Measurements from ENCODE around the gene TRPM2. TPM values are rescaled to one million over a fixed set of nuclear protein-coding genes. Genes with fewer than 3 reads are reported as not detected.
A peak's percentile ranks its signal among the peaks of the same experiment; 100 is the strongest.

TRPM2 gene
- 1 to 10 TPM; 1.2 to 8.6 (median 3.6) TPM for total RNA-seq
- 3.0 TPM for total RNA-seq (2013)
- 0.10 to 35.8 (median 2.5) reads per million in 29 experiments for total RNA-seq

GRCh38 chr21:44353191-44353970, at the start of gene TRPM2:
Gene TRPM2, plus strand, starts transcription at chr21:44353621. Its CDS starts 80 bp downstream, at chr21:44353701.
- CTCF ChIA-PET, result no interaction called here
- peak within 1 kb of the TSS; percentile 34 for H3K27ac ChIP-seq (ENCODE audit: low read length)
- no peaks in the 10 kb centered on the region for H3K36me3 ChIP-seq (ENCODE audit: control insufficient read depth in 2 of 2, extremely low read depth in 1 of 2, insufficient read depth in 1 of 2, low read length in 1 of 2)
- H3K27ac Mint-ChIP-seq, result peak within 1 kb of the TSS; percentile 79 to 81
- no peaks in the 10 kb centered on the region for H3K9me3 ChIP-seq
- WGBS (ENCODE audit: insufficient coverage), result 48% methylated on average over 18 of the region's 21 CpGs
- peak in 22 of 35 experiments; percentile 12 to 55 (median 24) for DNase-seq
- H3K27me3 Mint-ChIP-seq, result peaks cover 0 to 19% of the 10 kb centered on the region in 2 donors
- peaks cover 0 to 38% of the 10 kb centered on the region in 2 experiments for H3K27me3 ChIP-seq (replicated peaks in 1 of 2; ENCODE audit: control insufficient read depth in 2 of 2, extremely low read depth in 1 of 2, insufficient read depth in 2 of 2, low read length in 1 of 2)
- peaks cover 37 to 51% of the 10 kb centered on the region in 2 experiments for H3K4me1 ChIP-seq (ENCODE audit: control insufficient read depth in 1 of 2, extremely low read depth in 1 of 2, insufficient read depth in 2 of 2, low read length in 2 of 2)
- H3K36me3 Mint-ChIP-seq, result no peaks in the 10 kb centered on the region
- ATAC-seq (replicated peaks in 1 of 4), result peak; percentile 85 to 90 (median 89)
- H3K4me3 Mint-ChIP-seq, result peak within 1 kb of the TSS; percentile 72 to 84 (median 79)
- H3K9me3 Mint-ChIP-seq, result no peaks in the 10 kb centered on the region
- H3K4me1 Mint-ChIP-seq, result peaks cover 46 to 51% (median 50%) of the 10 kb centered on the region in 3 donors
- POLR2A ChIA-PET, result no interaction called here
- H3K4me3 ChIP-seq (ENCODE audit: control insufficient read depth in 1 of 2, extremely low read depth in 1 of 2, low read length in 1 of 2), result peak within 1 kb of the TSS; percentile 29 to 49

- Histone ChIP-seq H3K36me3 (ENCODE audit: control insufficient read depth in 2 of 2, extremely low read depth in 1 of 2, insufficient read depth in 1 of 2, low read length in 1 of 2) (peaks cover 6 to 22% of the 10 kb centered on the region in 2 donors), H3K4me3 (ENCODE audit: control insufficient read depth in 1 of 2, extremely low read depth in 1 of 2, low read length in 1 of 2) (no peak overlapping the region), H3K9me3 (no peaks in the 10 kb centered on the region), H3K27me3 (replicated peaks in 1 of 2; ENCODE audit: control insufficient read depth in 2 of 2, extremely low read depth in 1 of 2, insufficient read depth in 2 of 2, low read length in 1 of 2) (no peaks in the 10 kb centered on the region), H3K4me1 (ENCODE audit: control insufficient read depth in 1 of 2, extremely low read depth in 1 of 2, insufficient read depth in 2 of 2, low read length in 2 of 2) (peaks cover 13 to 52% of the 10 kb centered on the region in 2 experiments), H3K27ac (ENCODE audit: low read length) (no peak overlapping the region)
- Mint-ChIP-seq H3K27me3 (no peaks in the 10 kb centered on the region), H3K36me3 (peaks cover 3% of the 10 kb centered on the region), H3K4me3 (peak overlapping the region in 2 of 3 donors; percentile 41 to 83), H3K4me1 (peaks cover 38 to 57% (median 47%) of the 10 kb centered on the region in 3 donors), H3K27ac (peak overlapping the region in 1 of 2 donors; percentile 90), H3K9me3 (no peaks in the 10 kb centered on the region)
- 95% methylated on average over 14 of the region's 16 CpGs for WGBS (ENCODE audit: insufficient coverage)
- POLR2A ChIA-PET, result no interaction called here
- no peak for DNase-seq
- no peak for ATAC-seq (replicated peaks in 1 of 4)
- CTCF ChIA-PET, result no interaction called here
Measured at GRCh38 chr21:44304011-44304616, 49.3 kb upstream of the TRPM2 start.

GRCh38 chr21:44304877-44305293, 48.5 kb upstream of the TRPM2 start:
- Histone ChIP-seq H3K4me3 (ENCODE audit: control insufficient read depth in 1 of 2, extremely low read depth in 1 of 2, low read length in 1 of 2) (no peak overlapping the region), H3K9me3 (no peaks in the 10 kb centered on the region), H3K27me3 (replicated peaks in 1 of 2; ENCODE audit: control insufficient read depth in 2 of 2, extremely low read depth in 1 of 2, insufficient read depth in 2 of 2, low read length in 1 of 2) (no peaks in the 10 kb centered on the region), H3K4me1 (ENCODE audit: control insufficient read depth in 1 of 2, extremely low read depth in 1 of 2, insufficient read depth in 2 of 2, low read length in 2 of 2) (peaks cover 13 to 47% of the 10 kb centered on the region in 2 experiments), H3K27ac (ENCODE audit: low read length) (no peak overlapping the region), H3K36me3 (ENCODE audit: control insufficient read depth in 2 of 2, extremely low read depth in 1 of 2, insufficient read depth in 1 of 2, low read length in 1 of 2) (peaks cover 8 to 22% of the 10 kb centered on the region in 2 donors)
- H3K27me3 Mint-ChIP-seq, result no peaks in the 10 kb centered on the region
- peaks cover 38 to 53% (median 44%) of the 10 kb centered on the region in 3 donors for H3K4me1 Mint-ChIP-seq
- peak overlapping the region in 1 of 3 donors; percentile 30 for H3K4me3 Mint-ChIP-seq
- WGBS (ENCODE audit: insufficient coverage), result 90% methylated on average over 4 of the region's 8 CpGs
- POLR2A ChIA-PET, result no interaction called here
- H3K9me3 Mint-ChIP-seq, result no peaks in the 10 kb centered on the region
- H3K27ac Mint-ChIP-seq, result peak overlapping the region; percentile 65 to 69
- peak in 28 of 35 experiments; percentile 24 to 65 (median 36) for DNase-seq
- CTCF ChIA-PET, result interaction anchor here in 1 of 2 donors (0.6 kb wide), 1 partner anchor 29 kb away, joined by 3 read pairs; no protein-coding TSS in a partner anchor
- peak in 1 of 4 experiments; percentile 58 for ATAC-seq (replicated peaks in 1 of 4)
- peaks cover 3% of the 10 kb centered on the region for H3K36me3 Mint-ChIP-seq

- H3K4me3 Mint-ChIP-seq, result no peak overlapping the region
- POLR2A ChIA-PET, result no interaction called here
- peaks cover 3% of the 10 kb centered on the region for H3K36me3 Mint-ChIP-seq
- H3K4me1 Mint-ChIP-seq, result peaks cover 38 to 51% (median 43%) of the 10 kb centered on the region in 3 donors
- H3K27me3 ChIP-seq (replicated peaks in 1 of 2; ENCODE audit: control insufficient read depth in 2 of 2, extremely low read depth in 1 of 2, insufficient read depth in 2 of 2, low read length in 1 of 2), result no peaks in the 10 kb centered on the region
- H3K27me3 Mint-ChIP-seq, result no peaks in the 10 kb centered on the region
- H3K27ac Mint-ChIP-seq, result no peak overlapping the region
- no peak overlapping the region for H3K4me3 ChIP-seq (ENCODE audit: control insufficient read depth in 1 of 2, extremely low read depth in 1 of 2, low read length in 1 of 2)
- H3K9me3 ChIP-seq, result no peaks in the 10 kb centered on the region
- no peaks in the 10 kb centered on the region for H3K9me3 Mint-ChIP-seq
- CTCF ChIA-PET, result no interaction called here
- WGBS (ENCODE audit: insufficient coverage), result 84% methylated on average over 8 of the region's 9 CpGs
- no peak overlapping the region for H3K27ac ChIP-seq (ENCODE audit: low read length)
- peaks cover 12 to 29% of the 10 kb centered on the region in 2 donors for H3K36me3 ChIP-seq (ENCODE audit: control insufficient read depth in 2 of 2, extremely low read depth in 1 of 2, insufficient read depth in 1 of 2, low read length in 1 of 2)
- DNase-seq (no peak), ATAC-seq (replicated peaks in 1 of 4) (no peak)
- H3K4me1 ChIP-seq (ENCODE audit: control insufficient read depth in 1 of 2, extremely low read depth in 1 of 2, insufficient read depth in 2 of 2, low read length in 2 of 2), result peaks cover 12 to 44% of the 10 kb centered on the region in 2 experiments
Measured at GRCh38 chr21:44305691-44306090, 47.7 kb upstream of the TRPM2 start.

- no peak overlapping the region for H3K27ac ChIP-seq (ENCODE audit: low read length)
- peaks cover 26 to 42% of the 10 kb centered on the region in 2 donors for H3K36me3 ChIP-seq (ENCODE audit: control insufficient read depth in 2 of 2, extremely low read depth in 1 of 2, insufficient read depth in 1 of 2, low read length in 1 of 2)
- Mint-ChIP-seq H3K27me3 (no peaks in the 10 kb centered on the region), H3K4me1 (peaks cover 24 to 37% (median 28%) of the 10 kb centered on the region in 3 donors), H3K27ac (no peak overlapping the region), H3K9me3 (no peaks in the 10 kb centered on the region), H3K4me3 (no peak overlapping the region), H3K36me3 (peaks cover 13% of the 10 kb centered on the region)
- CTCF ChIA-PET, result no interaction called here
- WGBS (ENCODE audit: insufficient coverage), result 95% methylated on average over 11 of the region's 21 CpGs
- ATAC-seq (replicated peaks in 1 of 4) (no peak), DNase-seq (no peak)
- H3K27me3 ChIP-seq (replicated peaks in 1 of 2; ENCODE audit: control insufficient read depth in 2 of 2, extremely low read depth in 1 of 2, insufficient read depth in 2 of 2, low read length in 1 of 2), result no peaks in the 10 kb centered on the region
- POLR2A ChIA-PET, result no interaction called here
- peaks cover 11 to 30% of the 10 kb centered on the region in 2 experiments for H3K4me1 ChIP-seq (ENCODE audit: control insufficient read depth in 1 of 2, extremely low read depth in 1 of 2, insufficient read depth in 2 of 2, low read length in 2 of 2)
- H3K9me3 ChIP-seq, result no peaks in the 10 kb centered on the region
- H3K4me3 ChIP-seq (ENCODE audit: control insufficient read depth in 1 of 2, extremely low read depth in 1 of 2, low read length in 1 of 2), result no peak overlapping the region
Measured at GRCh38 chr21:44306936-44307704, 46.3 kb upstream of the TRPM2 start.
